ENCODE results near the gene RORC.

Gene RORC

GRCh38 chr1:151816548-151817352 is 14.9 kb downstream of the RORC start:
- no peaks in the 10 kb centered on the region for H3K79me2 ChIP-seq (ENCODE audit: insufficient read depth, low read length)

GRCh38 chr1:151815716-151816327 is 15.8 kb downstream of the RORC start:
- no peak overlapping the region for H3K4me2 ChIP-seq (ENCODE audit: low read length)

More at GRCh38 chr1:151816548-151817352, 14.9 kb downstream of the RORC start:
- H3K9me3 ChIP-seq (ENCODE audit: low read length) = no peaks in the 10 kb centered on the region
- H3K4me1 ChIP-seq (ENCODE audit: insufficient read depth, low read length, severe bottlenecking) = no peaks in the 10 kb centered on the region
- no peaks in the 10 kb centered on the region for H3K36me3 ChIP-seq (ENCODE audit: insufficient read depth, low read length)
- no peak overlapping the region for H3K9ac ChIP-seq (ENCODE audit: low read length)
- no peaks in the 10 kb centered on the region for H4K20me1 ChIP-seq (ENCODE audit: insufficient read depth, low read length)
- H3K4me2 ChIP-seq (ENCODE audit: low read length) = no peak overlapping the region
- no peak overlapping the region for H3K4me3 ChIP-seq (ENCODE audit: low read depth, low read length, poor library complexity, severe bottlenecking)
- TF ChIP-seq CTCF (IDR thresholded peaks at IDR 0.05; ENCODE audit: low read length) = no peak
- no peak for TF ChIP-seq EZH2 (IDR thresholded peaks at IDR 0.05; ENCODE audit: borderline replicate concordance, low read length)
- no peak overlapping the region for H3K27ac ChIP-seq (ENCODE audit: low read depth, low read length, poor library complexity, severe bottlenecking)
- peaks cover 10% of the 10 kb centered on the region; the same call in 1 of the 2 replicates for H3K27me3 ChIP-seq (ENCODE audit: insufficient read depth, low read length)
- no peaks in the 10 kb centered on the region for H3K9me2 ChIP-seq (ENCODE audit: low read depth, low read length)
- no peaks in the 10 kb centered on the region for H3F3A ChIP-seq (ENCODE audit: insufficient read depth, low read length)
- H2AFZ ChIP-seq (ENCODE audit: low read length) = no peak overlapping the region

GRCh38 chr1:151814971-151815545 is 16.5 kb downstream of the RORC start:
- Histone ChIP-seq H3K9me2 (ENCODE audit: low read depth, low read length) (no peaks in the 10 kb centered on the region), H3K79me2 (ENCODE audit: insufficient read depth, low read length) (no peaks in the 10 kb centered on the region), H3K9me3 (ENCODE audit: low read length) (no peaks in the 10 kb centered on the region), H3K36me3 (ENCODE audit: insufficient read depth, low read length) (no peaks in the 10 kb centered on the region), H3K4me1 (ENCODE audit: insufficient read depth, low read length, severe bottlenecking) (no peaks in the 10 kb centered on the region), H2AFZ (ENCODE audit: low read length) (no peak overlapping the region), H3K27me3 (ENCODE audit: insufficient read depth, low read length) (peaks cover 10% of the 10 kb centered on the region; the same call in 1 of the 2 replicates), H3K4me2 (ENCODE audit: low read length) (no peak overlapping the region), H3K27ac (ENCODE audit: low read depth, low read length, poor library complexity, severe bottlenecking) (no peak overlapping the region), H3K9ac (ENCODE audit: low read length) (no peak overlapping the region), H4K20me1 (ENCODE audit: insufficient read depth, low read length) (no peaks in the 10 kb centered on the region), H3F3A (ENCODE audit: insufficient read depth, low read length) (no peaks in the 10 kb centered on the region), H3K4me3 (ENCODE audit: low read depth, low read length, poor library complexity, severe bottlenecking) (no peak overlapping the region)
- TF ChIP-seq CTCF (IDR thresholded peaks at IDR 0.05; ENCODE audit: low read length) (no peak), EZH2 (IDR thresholded peaks at IDR 0.05; ENCODE audit: borderline replicate concordance, low read length) (no peak)

More at GRCh38 chr1:151815716-151816327, 15.8 kb downstream of the RORC start:
- Histone ChIP-seq H2AFZ (ENCODE audit: low read length) (no peak overlapping the region), H3K27me3 (ENCODE audit: insufficient read depth, low read length) (peaks cover 10% of the 10 kb centered on the region; the same call in 1 of the 2 replicates), H3K4me1 (ENCODE audit: insufficient read depth, low read length, severe bottlenecking) (no peaks in the 10 kb centered on the region), H3F3A (ENCODE audit: insufficient read depth, low read length) (no peaks in the 10 kb centered on the region), H3K9me3 (ENCODE audit: low read length) (no peaks in the 10 kb centered on the region), H3K9ac (ENCODE audit: low read length) (no peak overlapping the region), H3K36me3 (ENCODE audit: insufficient read depth, low read length) (no peaks in the 10 kb centered on the region), H3K4me3 (ENCODE audit: low read depth, low read length, poor library complexity, severe bottlenecking) (no peak overlapping the region), H3K27ac (ENCODE audit: low read depth, low read length, poor library complexity, severe bottlenecking) (no peak overlapping the region), H3K79me2 (ENCODE audit: insufficient read depth, low read length) (no peaks in the 10 kb centered on the region), H4K20me1 (ENCODE audit: insufficient read depth, low read length) (no peaks in the 10 kb centered on the region), H3K9me2 (ENCODE audit: low read depth, low read length) (no peaks in the 10 kb centered on the region)
- TF ChIP-seq CTCF (IDR thresholded peaks at IDR 0.05; ENCODE audit: low read length) = no peak
- no peak for TF ChIP-seq EZH2 (IDR thresholded peaks at IDR 0.05; ENCODE audit: borderline replicate concordance, low read length)
